Measurements from ENCODE around the gene RASGEF1B. TPM values are rescaled to one million over a fixed set of nuclear protein-coding genes. Genes with fewer than 3 reads are reported as not detected.

RASGEF1B gene
- total RNA-seq, result 10 to 100 TPM; 15.1 to 27.7 (median 24.5) TPM

DNA sequence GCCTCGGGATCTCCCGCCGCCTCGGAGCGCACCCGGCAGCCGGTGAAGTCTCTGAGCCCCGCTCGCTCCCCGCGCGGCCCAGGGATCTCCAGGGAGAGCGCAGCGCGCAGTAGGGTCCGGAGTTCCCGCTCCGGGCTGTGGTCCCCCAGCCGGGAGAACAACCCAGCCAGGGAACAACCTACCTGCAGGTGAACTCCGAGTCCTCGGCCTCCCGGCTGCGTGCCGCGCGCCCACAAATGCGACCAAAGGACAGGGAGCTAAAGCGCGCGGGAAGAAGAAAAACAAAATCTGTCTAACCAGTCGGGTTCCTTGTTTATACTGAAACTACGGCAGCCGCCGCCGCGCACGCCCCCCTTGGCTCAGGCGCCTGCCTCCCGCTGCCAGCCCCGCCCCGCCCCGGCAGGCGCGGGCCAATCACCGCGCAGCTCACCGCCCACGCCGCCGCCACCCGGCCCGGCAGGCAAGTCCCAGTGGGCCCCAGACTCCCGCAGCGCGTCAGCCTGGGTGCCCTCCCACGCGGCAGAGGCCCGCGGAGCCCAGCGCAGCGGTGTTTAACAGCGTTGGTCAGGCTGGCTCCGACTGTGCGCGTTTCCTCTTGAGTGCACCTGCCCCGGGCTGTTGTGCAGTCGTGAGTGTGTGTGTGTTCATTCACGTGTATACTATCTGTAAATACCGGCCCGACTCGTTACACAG, at the start of gene RASGEF1B:
TSS of gene RASGEF1B (minus strand) at position 320 of the 693 bp plus-strand sequence. CDS start 12,399 bp downstream, outside the sequence.
- peak within 1 kb of the TSS; percentile 93 for H3K4me3 Mint-ChIP-seq
- no peaks in the 10 kb centered on the region for H3K9me3 Mint-ChIP-seq
- DNase-seq (peak; percentile 97), ATAC-seq (peak; percentile 90 to 96)
- H3K4me1 Mint-ChIP-seq (ENCODE audit: low read depth), result peaks cover 43% of the 10 kb centered on the region
- peaks cover 2% of the 10 kb centered on the region for H3K36me3 Mint-ChIP-seq (ENCODE audit: insufficient read depth)
- no peaks in the 10 kb centered on the region for H3K27me3 Mint-ChIP-seq (ENCODE audit: low read depth)

GRCh38 chr4:81519856-81520255, 48.1 kb upstream of the RASGEF1B start:
- Mint-ChIP-seq H3K27me3 (ENCODE audit: low read depth) (no peaks in the 10 kb centered on the region), H3K36me3 (ENCODE audit: insufficient read depth) (no peaks in the 10 kb centered on the region), H3K4me3 (no peak overlapping the region), H3K9me3 (no peaks in the 10 kb centered on the region), H3K4me1 (ENCODE audit: low read depth) (no peaks in the 10 kb centered on the region)
- no peak for DNase-seq
- ATAC-seq, result no peak

- DNase-seq, result no peak
- Mint-ChIP-seq H3K27me3 (ENCODE audit: low read depth) (no peaks in the 10 kb centered on the region), H3K4me1 (ENCODE audit: low read depth) (no peaks in the 10 kb centered on the region), H3K4me3 (no peak overlapping the region), H3K9me3 (no peaks in the 10 kb centered on the region), H3K36me3 (ENCODE audit: insufficient read depth) (no peaks in the 10 kb centered on the region)
- ATAC-seq, result no peak
Measured at GRCh38 chr4:81519427-81519773, 47.7 kb upstream of the RASGEF1B start.

- DNase-seq, result no peak
- H3K4me1 Mint-ChIP-seq (ENCODE audit: low read depth), result no peaks in the 10 kb centered on the region
- no peak for ATAC-seq
- H3K4me3 Mint-ChIP-seq, result no peak overlapping the region
- H3K36me3 Mint-ChIP-seq (ENCODE audit: insufficient read depth), result no peaks in the 10 kb centered on the region
- H3K27me3 Mint-ChIP-seq (ENCODE audit: low read depth), result no peaks in the 10 kb centered on the region
- H3K9me3 Mint-ChIP-seq, result no peaks in the 10 kb centered on the region
Measured at GRCh38 chr4:81518762-81519426, 47.2 kb upstream of the RASGEF1B start.

DNA sequence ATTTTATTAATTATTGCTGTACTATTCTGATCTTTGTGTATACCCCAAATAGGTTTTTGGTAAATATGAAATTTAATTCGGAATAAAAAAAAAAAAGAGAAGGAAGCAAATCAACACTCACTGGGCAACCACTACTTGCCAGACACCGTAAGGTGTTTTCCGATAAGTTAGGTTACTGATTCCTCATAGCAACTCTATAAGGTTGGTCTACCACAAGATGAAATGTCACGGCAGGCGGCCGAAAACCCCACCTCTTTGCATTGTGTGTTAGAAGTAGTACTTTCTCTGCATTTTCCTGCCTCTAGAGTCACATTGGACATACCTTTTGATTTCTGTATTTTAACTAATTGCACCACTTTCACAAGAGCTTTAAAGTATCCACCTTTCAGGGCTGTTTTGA, 44.5 kb upstream of the RASGEF1B start:
- ATAC-seq (no peak), DNase-seq (no peak)
- Mint-ChIP-seq H3K4me1 (ENCODE audit: low read depth) (peaks cover 5% of the 10 kb centered on the region), H3K9me3 (no peaks in the 10 kb centered on the region), H3K36me3 (ENCODE audit: insufficient read depth) (no peaks in the 10 kb centered on the region), H3K4me3 (no peak overlapping the region), H3K27me3 (ENCODE audit: low read depth) (no peaks in the 10 kb centered on the region)

DNA sequence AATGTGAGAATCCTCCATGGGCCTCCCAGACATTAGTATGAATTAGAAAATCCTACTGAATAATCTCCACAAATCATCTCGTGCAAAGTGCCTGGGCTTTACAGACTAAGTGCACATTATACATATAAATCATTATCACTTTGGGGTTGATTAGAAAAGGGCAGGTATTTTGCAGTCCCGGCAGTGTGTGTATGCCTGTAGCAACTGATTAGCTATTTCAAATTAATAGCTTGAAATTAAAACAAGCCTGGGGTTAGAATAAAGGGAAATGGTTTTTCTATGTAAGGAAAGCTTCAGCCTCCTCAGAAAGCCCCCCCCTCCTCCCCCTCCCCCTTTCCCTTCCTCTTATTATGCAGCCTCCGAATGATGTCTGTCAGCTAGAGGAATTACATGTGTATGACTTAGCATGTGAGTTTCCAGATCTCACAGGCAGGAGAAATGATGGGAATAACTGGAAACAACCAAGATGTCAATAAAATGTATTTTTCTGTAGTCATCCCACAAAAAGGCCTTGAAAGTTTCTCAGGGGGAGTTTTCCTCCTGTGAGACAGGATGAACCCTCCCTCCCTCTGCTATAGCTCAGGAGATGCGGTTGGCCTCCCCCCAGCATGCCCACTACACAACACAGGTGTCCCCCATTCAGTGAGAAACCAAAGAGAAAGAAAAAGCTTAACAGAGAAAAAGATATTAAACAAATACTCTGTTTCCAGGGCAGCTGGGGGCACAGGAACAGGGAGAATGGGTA, 41.2 kb upstream of the RASGEF1B start:
- DNase-seq (no peak), ATAC-seq (no peak)
- H3K9me3 Mint-ChIP-seq, result no peaks in the 10 kb centered on the region
- H3K4me3 Mint-ChIP-seq, result no peak overlapping the region
- no peaks in the 10 kb centered on the region for H3K36me3 Mint-ChIP-seq (ENCODE audit: insufficient read depth)
- peaks cover 23% of the 10 kb centered on the region for H3K4me1 Mint-ChIP-seq (ENCODE audit: low read depth)
- H3K27me3 Mint-ChIP-seq (ENCODE audit: low read depth), result no peaks in the 10 kb centered on the region

DNA sequence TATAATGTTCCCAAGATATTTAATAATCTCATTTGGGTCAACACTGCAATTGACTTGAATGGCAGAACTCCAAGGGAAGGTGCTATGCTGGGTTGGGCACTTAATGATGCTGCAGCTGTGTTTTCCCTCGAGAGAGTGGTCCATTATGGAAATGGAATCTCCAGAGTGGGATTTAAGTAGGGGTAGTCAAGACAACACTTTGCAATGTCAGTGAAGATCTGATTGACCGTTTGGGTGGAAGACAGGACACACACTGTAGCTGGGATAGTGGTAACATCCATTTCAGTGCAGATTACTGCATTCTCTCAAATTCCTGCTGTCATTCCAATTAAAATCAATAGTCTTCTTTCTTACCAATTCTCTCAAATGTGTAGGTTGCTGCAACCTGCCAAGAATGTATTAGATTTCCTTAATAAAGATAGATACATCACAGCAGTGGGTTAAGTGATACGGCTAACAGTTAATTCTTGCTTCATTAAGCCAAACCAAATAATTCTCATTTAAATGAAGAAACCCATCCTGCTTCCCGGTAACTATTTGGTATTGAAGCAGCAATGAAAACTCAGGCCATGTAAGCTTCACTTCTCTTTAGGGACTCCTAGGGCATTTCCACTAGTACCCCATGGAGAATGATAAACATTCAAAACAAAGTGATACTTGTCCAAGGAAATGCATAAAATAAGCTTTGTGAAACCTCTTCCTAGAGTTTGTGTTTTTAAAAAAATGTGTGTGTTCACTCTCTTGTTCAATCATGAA, 40.5 kb upstream of the RASGEF1B start:
- Mint-ChIP-seq H3K9me3 (no peaks in the 10 kb centered on the region), H3K36me3 (ENCODE audit: insufficient read depth) (no peaks in the 10 kb centered on the region), H3K4me1 (ENCODE audit: low read depth) (peaks cover 27% of the 10 kb centered on the region), H3K4me3 (no peak overlapping the region), H3K27me3 (ENCODE audit: low read depth) (no peaks in the 10 kb centered on the region)
- DNase-seq (no peak), ATAC-seq (no peak)

- Mint-ChIP-seq H3K4me1 (ENCODE audit: low read depth) (peaks cover 40% of the 10 kb centered on the region), H3K27me3 (ENCODE audit: low read depth) (no peaks in the 10 kb centered on the region), H3K36me3 (ENCODE audit: insufficient read depth) (no peaks in the 10 kb centered on the region), H3K4me3 (no peak overlapping the region), H3K9me3 (no peaks in the 10 kb centered on the region)
- no peak for DNase-seq
- no peak for ATAC-seq
Measured at GRCh38 chr4:81510643-81511178, 39.0 kb upstream of the RASGEF1B start.

DNA sequence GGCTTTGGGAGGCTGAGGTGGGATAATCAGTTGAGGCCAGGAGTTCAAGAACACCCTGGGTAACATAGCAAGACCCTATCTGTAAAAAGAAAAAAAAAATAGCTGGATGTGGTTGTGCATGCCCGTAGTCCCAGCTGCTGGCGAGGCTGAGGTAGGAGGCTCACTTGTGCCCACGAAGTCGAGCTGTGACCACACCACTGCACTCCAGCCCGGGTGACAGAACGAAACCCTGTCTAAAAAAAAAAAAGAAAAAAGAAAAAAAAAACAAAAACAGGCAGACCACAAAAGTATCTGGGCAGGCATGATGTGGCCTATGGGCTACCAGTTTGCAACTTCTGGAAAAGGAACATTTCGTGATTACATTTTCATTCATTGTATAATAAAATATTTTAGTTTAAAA, 38.1 kb upstream of the RASGEF1B start:
- no peak overlapping the region for H3K4me3 Mint-ChIP-seq
- no peak for DNase-seq
- no peaks in the 10 kb centered on the region for H3K9me3 Mint-ChIP-seq
- H3K27me3 Mint-ChIP-seq (ENCODE audit: low read depth), result no peaks in the 10 kb centered on the region
- no peaks in the 10 kb centered on the region for H3K36me3 Mint-ChIP-seq (ENCODE audit: insufficient read depth)
- no peak for ATAC-seq
- peaks cover 49% of the 10 kb centered on the region for H3K4me1 Mint-ChIP-seq (ENCODE audit: low read depth)

DNA sequence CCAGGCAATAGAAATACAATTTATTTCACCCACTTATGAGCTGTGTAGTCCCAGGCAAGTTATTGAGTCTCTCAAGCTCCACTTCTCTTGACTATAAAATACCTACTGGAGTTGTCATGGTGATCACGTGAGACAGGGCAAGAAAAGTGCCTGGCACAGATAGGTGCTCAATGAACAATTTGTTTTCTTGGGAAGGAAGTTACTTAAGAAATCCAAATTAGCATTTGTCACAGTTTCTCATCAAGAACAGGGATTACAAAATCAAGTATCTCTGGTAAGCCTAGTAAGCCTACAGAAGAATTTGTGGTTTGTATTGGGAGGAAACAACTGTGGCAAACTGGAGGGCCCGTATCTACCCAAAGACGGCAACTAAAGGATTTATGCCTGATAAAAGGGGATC, 37.5 kb upstream of the RASGEF1B start:
- no peaks in the 10 kb centered on the region for H3K9me3 Mint-ChIP-seq
- no peak for DNase-seq
- H3K36me3 Mint-ChIP-seq (ENCODE audit: insufficient read depth), result no peaks in the 10 kb centered on the region
- no peaks in the 10 kb centered on the region for H3K27me3 Mint-ChIP-seq (ENCODE audit: low read depth)
- ATAC-seq, result no peak
- H3K4me3 Mint-ChIP-seq, result no peak overlapping the region
- peaks cover 55% of the 10 kb centered on the region for H3K4me1 Mint-ChIP-seq (ENCODE audit: low read depth)

- no peak for ATAC-seq
- H3K9me3 Mint-ChIP-seq, result no peaks in the 10 kb centered on the region
Measured at GRCh38 chr4:81508411-81509185, 36.9 kb upstream of the RASGEF1B start.

GRCh38 chr4:81507530-81507929, 35.8 kb upstream of the RASGEF1B start:
- DNase-seq, result no peak

More at GRCh38 chr4:81508411-81509185, 36.9 kb upstream of the RASGEF1B start:
- H3K4me1 Mint-ChIP-seq (ENCODE audit: low read depth), result peaks cover 56% of the 10 kb centered on the region
- H3K36me3 Mint-ChIP-seq (ENCODE audit: insufficient read depth), result no peaks in the 10 kb centered on the region
- no peak for DNase-seq
- H3K27me3 Mint-ChIP-seq (ENCODE audit: low read depth), result no peaks in the 10 kb centered on the region
- H3K4me3 Mint-ChIP-seq, result no peak overlapping the region

DNA sequence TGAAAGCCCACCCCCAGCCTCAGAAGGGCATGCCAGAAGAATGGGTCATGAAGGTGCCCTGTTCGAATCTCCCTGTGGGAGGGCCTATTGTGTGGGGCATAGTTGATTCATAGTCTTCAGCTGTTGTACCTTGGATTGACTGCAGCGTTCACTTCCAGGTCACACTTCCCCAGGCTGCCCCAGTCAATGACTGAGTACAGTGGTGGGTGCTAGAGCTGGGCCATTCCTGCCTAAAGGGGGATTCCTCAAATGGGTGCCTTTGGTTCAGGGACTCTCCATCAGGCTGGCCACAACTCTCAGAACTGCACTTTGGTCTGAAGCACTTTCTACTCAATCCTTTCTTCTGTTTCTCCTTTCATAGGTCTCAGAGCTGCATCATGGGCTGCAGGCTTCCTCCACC, 35.0 kb upstream of the RASGEF1B start:
- Mint-ChIP-seq H3K27me3 (ENCODE audit: low read depth) (no peaks in the 10 kb centered on the region), H3K4me1 (ENCODE audit: low read depth) (peaks cover 56% of the 10 kb centered on the region), H3K36me3 (ENCODE audit: insufficient read depth) (no peaks in the 10 kb centered on the region), H3K4me3 (no peak overlapping the region), H3K9me3 (no peaks in the 10 kb centered on the region)
- DNase-seq, result no peak
- no peak for ATAC-seq

More at GRCh38 chr4:81507530-81507929, 35.8 kb upstream of the RASGEF1B start:
- Mint-ChIP-seq H3K4me3 (no peak overlapping the region), H3K4me1 (ENCODE audit: low read depth) (peaks cover 53% of the 10 kb centered on the region), H3K36me3 (ENCODE audit: insufficient read depth) (no peaks in the 10 kb centered on the region), H3K9me3 (no peaks in the 10 kb centered on the region), H3K27me3 (ENCODE audit: low read depth) (no peaks in the 10 kb centered on the region)
- no peak for ATAC-seq

All from activated T-cell treated with anti-CD3 and anti-CD28 coated beads, Interleukin-2, amount 50 U/mL, for 4 hours (primary cell).